ENCODE results near the gene RFFL. TPM values are rescaled to one million over a fixed set of nuclear protein-coding genes. Genes with fewer than 3 reads are reported as not detected.
A peak's percentile ranks its signal among the peaks of the same experiment; 100 is the strongest.

RFFL gene
- total and polyA plus RNA-seq, 2 donors, result 9.7 to 17.9 TPM

DNA sequence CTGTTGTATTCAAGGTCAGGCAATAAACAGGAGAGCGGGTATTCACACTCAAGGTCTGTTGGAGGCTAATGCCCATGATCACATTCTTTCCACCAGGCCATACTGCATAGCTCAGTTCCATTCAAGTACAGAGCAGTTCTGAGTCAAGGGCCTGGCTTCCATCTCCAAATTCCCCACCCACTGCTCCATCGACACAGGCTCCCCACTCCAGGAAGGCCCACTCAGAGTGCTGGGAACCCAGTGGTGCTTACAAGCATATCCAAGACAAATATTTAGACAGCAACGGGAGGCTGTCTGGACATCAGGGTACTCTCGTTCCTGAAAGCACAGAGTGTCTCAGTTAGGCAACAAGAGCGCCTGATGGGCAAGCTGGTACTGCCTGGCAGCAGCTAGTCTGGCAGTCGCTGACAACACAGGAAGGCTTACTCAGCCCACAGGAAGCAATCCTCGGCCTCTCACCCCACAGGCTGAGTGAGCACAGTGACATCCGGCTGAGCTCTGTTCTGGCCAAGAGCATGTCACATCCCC lies 40.9 kb downstream of the RFFL start:
- Histone ChIP-seq H3K27ac (ENCODE audit: low read depth) (no peak overlapping the region), H3K36me3 (ENCODE audit: insufficient read depth) (no peaks in the 10 kb centered on the region)

DNA sequence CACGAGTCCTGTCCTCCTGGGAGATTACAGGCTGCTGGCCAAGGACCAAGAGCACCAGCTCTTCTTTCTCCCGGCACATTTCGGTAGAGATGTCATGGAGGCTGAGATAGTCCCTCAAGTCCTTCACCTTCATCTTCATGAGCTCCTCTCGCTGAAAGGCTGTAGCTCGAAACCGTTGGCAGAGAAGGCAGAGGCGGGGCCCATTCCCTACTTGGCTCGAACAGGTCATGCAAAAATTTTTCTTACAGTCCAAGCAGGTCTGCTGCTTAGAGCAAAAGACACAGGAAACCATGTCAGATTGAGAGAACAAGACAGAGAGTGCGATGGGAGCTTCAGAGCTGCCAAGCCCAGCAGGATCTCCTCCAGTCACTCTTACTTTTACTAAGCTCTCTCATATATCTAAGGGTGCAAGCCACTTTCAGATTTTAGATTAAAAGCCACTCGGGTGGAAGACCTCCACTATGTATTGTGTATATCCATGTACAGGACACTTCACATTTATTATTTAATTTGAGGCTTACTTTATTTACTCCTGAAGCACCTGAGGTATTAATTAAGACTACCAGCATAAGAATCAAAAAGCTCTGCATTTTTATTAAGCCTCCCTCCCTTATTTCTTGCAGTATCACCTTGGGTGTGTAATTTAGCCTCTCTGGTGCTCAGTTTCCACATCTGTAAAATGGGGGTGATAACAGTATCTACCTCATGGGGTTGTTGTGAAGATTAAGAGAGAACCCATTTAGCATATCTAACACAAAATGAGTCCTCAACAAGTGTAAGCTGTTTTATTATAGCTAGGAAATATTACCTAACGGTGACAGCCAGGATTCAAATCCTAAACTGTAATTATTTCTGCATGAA lies 41.8 kb downstream of the RFFL start:
- 88% methylated on average over 11 of the region's 11 CpGs for WGBS
- H3K27ac ChIP-seq (ENCODE audit: low read depth), result no peak overlapping the region
- H3K36me3 ChIP-seq (ENCODE audit: insufficient read depth), result no peaks in the 10 kb centered on the region
- no peak overlapping the region for H3K4me3 ChIP-seq (ENCODE audit: low read depth, low read length)
- H3K4me1 ChIP-seq (ENCODE audit: insufficient read depth), result no peaks in the 10 kb centered on the region
- DNase-seq (ENCODE audit: extremely low spot score), result no peak

More for the DNA sequence above, 40.9 kb downstream of the RFFL start:
- no peak for DNase-seq (ENCODE audit: extremely low spot score)
- 36% methylated on average over 8 of the region's 8 CpGs for WGBS
- no peak overlapping the region for H3K4me3 ChIP-seq (ENCODE audit: low read depth, low read length)
- no peaks in the 10 kb centered on the region for H3K4me1 ChIP-seq (ENCODE audit: insufficient read depth)

DNA sequence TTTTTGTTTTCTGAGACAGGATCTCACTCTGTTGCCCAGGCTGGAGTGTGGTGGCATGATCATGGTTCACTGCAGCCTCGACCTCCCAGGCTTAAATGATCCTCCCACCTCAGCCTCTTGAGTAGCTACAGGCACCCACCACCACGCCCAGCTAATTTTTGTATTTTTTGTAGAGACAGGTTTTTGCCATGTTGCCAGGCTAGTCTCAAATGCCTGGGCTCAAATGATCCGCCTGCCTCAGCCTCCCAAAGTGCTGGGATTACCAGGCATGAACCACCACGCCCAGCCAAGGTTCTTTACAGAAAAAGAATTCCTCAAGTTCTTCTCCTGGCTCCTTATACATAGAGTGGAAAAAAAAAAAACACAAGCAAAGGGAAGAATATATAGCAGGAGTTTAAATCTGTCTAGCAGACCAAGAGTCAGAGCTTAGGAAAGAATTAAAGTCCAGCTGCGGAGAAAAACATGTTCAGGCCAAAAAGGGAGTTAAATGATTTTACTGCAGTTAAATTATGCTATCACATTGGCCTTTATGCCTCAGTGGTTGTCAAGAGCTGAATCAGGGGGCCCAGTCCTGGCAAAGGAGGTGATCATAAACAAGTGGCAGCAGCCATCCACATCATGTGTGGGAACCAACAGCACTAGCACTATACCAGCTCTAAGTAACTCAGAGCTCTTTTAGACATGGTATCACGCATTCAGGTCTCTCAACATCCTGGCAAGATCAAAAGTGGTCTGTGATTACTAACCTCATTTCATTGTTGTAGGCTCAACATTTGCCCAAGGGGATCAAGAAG lies 43.9 kb downstream of the RFFL start:
- no peaks in the 10 kb centered on the region for H3K4me1 ChIP-seq (ENCODE audit: insufficient read depth)
- 91% methylated on average over 6 of the region's 6 CpGs for WGBS
- no peak for DNase-seq (ENCODE audit: extremely low spot score)
- no peak overlapping the region for H3K4me3 ChIP-seq (ENCODE audit: low read depth, low read length)
- H3K27ac ChIP-seq (ENCODE audit: low read depth), result no peak overlapping the region
- H3K36me3 ChIP-seq (ENCODE audit: insufficient read depth), result no peaks in the 10 kb centered on the region

DNA sequence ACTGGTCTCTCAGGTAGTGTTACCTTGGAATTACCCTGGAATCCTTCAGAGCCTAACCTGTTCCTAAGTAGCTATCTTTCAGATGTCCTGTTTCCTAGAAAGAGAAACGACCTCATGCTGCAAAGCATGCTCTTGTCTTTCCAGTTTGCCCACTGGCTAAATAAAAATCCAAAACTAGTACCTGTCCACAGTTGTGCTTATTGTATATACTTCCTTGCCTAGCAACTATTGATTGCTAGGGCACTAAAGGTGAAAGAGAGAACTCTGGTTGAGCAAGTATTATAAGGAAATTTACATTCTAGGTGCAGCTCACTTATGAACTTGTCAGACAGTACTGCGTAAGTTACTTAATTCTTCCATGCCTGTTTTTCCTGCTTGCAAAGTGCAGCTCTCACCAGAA lies 44.7 kb downstream of the RFFL start:
- H3K27ac ChIP-seq (ENCODE audit: low read depth), result no peak overlapping the region
- H3K36me3 ChIP-seq (ENCODE audit: insufficient read depth), result no peaks in the 10 kb centered on the region
- peak; percentile 10 for DNase-seq (ENCODE audit: extremely low spot score)
- WGBS, result 83% methylated on average over 2 of the region's 2 CpGs
- H3K4me1 ChIP-seq (ENCODE audit: insufficient read depth), result no peaks in the 10 kb centered on the region
- H3K4me3 ChIP-seq (ENCODE audit: low read depth, low read length), result no peak overlapping the region

DNA sequence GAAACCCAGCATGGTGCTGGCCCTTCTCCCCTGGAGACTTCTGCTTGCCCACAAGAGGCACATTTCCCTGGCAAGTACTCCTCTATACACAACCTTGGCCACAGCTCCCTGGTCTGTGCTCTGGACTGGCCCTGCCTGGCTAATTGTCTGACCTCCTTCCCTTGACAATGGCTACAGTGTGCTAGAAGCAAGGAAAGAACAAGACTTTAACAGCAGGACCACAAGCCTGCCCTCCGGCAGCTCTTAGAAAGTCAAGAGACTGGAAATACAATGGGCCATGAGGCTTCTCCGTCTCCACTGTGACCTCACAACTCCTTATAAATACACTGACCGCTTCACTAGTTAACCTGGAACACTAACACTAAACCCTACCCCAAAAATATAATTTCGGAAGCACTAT lies 46.5 kb downstream of the RFFL start:
- Histone ChIP-seq H3K4me3 (ENCODE audit: low read depth, low read length) (no peak overlapping the region), H3K4me1 (ENCODE audit: insufficient read depth) (no peaks in the 10 kb centered on the region), H3K27ac (ENCODE audit: low read depth) (no peak overlapping the region), H3K36me3 (ENCODE audit: insufficient read depth) (no peaks in the 10 kb centered on the region)
- no peak for DNase-seq (ENCODE audit: extremely low spot score)
- 96% methylated on average over 4 of the region's 4 CpGs for WGBS

DNA sequence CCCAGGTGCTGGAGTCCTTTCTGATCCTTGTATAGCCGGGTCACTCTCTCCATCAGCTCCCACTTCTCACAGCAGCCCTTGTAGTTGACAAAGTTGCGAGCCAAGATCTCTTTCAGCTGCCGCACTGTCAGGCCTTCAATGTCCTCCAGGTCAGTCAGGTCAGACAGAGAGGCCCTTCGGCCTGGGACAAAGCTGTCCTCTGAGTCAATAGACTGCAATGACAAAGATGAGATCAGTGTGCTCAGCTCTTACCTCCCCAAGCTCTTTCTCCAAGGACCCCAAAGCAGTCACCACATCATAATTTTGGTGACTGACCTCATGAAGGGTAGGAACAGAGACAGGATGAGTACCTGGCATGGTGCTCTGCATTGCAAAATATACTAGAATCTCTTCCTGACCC lies 47.1 kb downstream of the RFFL start:
- Histone ChIP-seq H3K4me3 (ENCODE audit: low read depth, low read length) (no peak overlapping the region), H3K4me1 (ENCODE audit: insufficient read depth) (no peaks in the 10 kb centered on the region), H3K27ac (ENCODE audit: low read depth) (no peak overlapping the region), H3K36me3 (ENCODE audit: insufficient read depth) (no peaks in the 10 kb centered on the region)
- no peak for DNase-seq (ENCODE audit: extremely low spot score)
- WGBS, result 92% methylated on average over 4 of the region's 4 CpGs

DNA sequence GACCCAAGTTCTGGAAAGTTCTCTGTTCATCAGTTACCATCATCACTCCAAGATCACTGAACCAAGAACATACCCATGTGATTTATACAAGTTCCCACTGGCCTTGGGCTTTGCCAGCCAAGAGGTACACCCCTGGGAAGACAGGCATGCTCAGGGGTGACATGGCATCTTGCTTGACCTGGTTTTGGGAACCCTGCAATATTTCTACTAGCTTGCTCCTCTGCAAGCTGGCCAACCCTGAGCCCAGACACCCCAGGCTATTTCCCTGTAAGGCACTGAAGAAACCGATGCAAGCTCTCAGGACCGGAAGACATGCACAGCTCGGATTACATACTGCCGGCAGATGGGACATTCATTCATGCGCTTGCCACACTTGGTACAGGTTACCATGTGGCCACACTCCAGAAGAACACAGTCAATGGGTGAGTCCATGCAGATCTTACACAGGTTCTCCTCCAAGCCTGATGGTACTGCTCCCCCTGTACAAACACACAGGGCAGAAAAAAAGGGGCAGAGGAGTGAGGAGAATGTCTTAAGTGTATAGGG lies 51.8 kb downstream of the RFFL start:
- H3K36me3 ChIP-seq (ENCODE audit: insufficient read depth), result no peaks in the 10 kb centered on the region
- no peak overlapping the region for H3K27ac ChIP-seq (ENCODE audit: low read depth)
- H3K4me3 ChIP-seq (ENCODE audit: low read depth, low read length), result no peak overlapping the region
- no peaks in the 10 kb centered on the region for H3K4me1 ChIP-seq (ENCODE audit: insufficient read depth)
- 62% methylated on average over 5 of the region's 5 CpGs for WGBS
- no peak for DNase-seq (ENCODE audit: extremely low spot score)

DNA sequence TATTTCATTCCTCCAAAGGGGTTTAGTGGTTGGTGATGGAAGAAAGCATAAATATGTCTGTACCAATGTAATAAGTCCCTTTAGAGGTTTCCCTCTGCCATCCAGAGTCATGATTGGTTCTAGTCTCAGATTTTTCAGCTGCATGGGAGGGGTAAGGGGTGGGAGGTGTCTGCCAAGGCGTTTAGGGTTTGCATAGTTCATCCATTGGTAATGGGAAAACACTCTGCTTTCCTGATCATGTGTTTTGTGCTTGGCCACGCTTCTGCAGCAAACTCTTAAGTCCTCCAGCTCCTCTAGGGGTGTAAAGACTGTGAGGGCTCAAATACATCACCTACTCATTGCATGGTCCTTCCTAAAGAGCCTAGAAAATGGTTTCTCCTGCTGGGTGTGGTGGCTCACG lies 53.4 kb downstream of the RFFL start:
- H3K4me1 ChIP-seq (ENCODE audit: insufficient read depth), result no peaks in the 10 kb centered on the region
- H3K27ac ChIP-seq (ENCODE audit: low read depth), result no peak overlapping the region
- no peaks in the 10 kb centered on the region for H3K36me3 ChIP-seq (ENCODE audit: insufficient read depth)
- H3K4me3 ChIP-seq (ENCODE audit: low read depth, low read length), result no peak overlapping the region
- no peak for DNase-seq (ENCODE audit: extremely low spot score)
- WGBS, result 80% methylated on average over 3 of the region's 3 CpGs

DNA sequence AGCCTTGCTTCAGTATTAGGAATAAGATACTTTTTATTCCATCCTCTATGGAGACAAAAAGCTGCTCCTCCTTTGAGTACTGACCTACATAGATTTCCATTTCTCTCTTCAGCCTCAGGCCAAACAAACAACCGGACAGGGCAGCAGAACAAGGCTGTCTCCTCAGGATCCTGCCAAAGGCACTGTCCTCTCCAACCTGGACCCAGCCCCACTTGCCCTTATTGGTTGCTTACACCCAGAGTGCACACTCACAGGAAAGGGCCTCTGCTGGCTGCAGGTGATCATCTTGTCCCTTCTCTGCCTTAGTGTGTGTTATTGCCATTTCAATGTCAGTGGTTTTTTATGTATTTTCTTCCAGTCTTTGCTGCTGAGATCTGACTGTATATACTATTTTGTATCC lies 56.5 kb downstream of the RFFL start:
- H3K36me3 ChIP-seq (ENCODE audit: insufficient read depth), result no peaks in the 10 kb centered on the region
- H3K4me1 ChIP-seq (ENCODE audit: insufficient read depth), result no peaks in the 10 kb centered on the region
- no peak for DNase-seq (ENCODE audit: extremely low spot score)
- H3K27ac ChIP-seq (ENCODE audit: low read depth), result no peak overlapping the region
- no peak overlapping the region for H3K4me3 ChIP-seq (ENCODE audit: low read depth, low read length)
- 88% methylated on average over 1 of the region's 1 CpG for WGBS

DNA sequence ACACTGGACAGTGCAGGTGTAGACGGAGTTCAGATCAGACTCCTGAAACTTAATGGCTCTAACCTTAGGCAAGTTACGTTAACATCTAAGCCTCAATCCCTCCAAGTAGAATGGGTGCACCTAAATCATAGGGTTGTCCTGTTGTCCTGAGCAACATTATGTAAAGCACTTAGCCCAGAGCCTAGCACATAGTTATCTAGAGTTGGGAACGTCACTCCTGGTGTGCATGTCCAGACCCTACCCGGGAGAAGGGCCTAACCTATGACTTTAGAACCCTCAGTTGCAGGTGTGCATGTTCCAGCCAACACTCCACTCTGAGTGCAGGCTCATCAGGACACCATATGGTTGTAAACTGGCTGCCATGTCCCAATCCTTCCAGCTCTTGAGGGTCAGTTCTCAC lies 57.2 kb downstream of the RFFL start:
- no peaks in the 10 kb centered on the region for H3K4me1 ChIP-seq (ENCODE audit: insufficient read depth)
- 91% methylated on average over 4 of the region's 4 CpGs for WGBS
- no peak overlapping the region for H3K4me3 ChIP-seq (ENCODE audit: low read depth, low read length)
- H3K27ac ChIP-seq (ENCODE audit: low read depth), result no peak overlapping the region
- H3K36me3 ChIP-seq (ENCODE audit: insufficient read depth), result no peaks in the 10 kb centered on the region
- no peak for DNase-seq (ENCODE audit: extremely low spot score)

DNA sequence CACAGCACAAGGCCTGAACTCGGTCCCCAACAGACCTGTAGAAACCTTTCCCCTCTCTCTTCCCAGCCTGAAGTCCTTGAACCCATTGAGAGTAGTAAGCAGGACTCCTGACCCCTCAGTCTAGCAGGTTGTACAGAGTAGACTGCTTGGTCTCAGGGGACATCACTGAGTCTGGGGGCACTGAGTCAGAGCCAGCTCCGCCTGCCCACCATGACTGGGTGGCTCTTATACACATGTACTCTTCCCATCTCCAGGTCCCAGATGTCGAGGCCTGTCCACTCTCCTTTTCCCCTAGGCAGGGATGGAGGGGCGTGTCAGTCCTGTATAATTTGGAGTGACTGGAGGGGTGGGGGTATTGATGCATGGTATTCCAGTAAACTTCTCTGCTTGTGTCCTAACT lies 59.7 kb downstream of the RFFL start:
- no peaks in the 10 kb centered on the region for H3K36me3 ChIP-seq (ENCODE audit: insufficient read depth)
- no peak overlapping the region for H3K4me3 ChIP-seq (ENCODE audit: low read depth, low read length)
- DNase-seq (ENCODE audit: extremely low spot score), result no peak
- H3K4me1 ChIP-seq (ENCODE audit: insufficient read depth), result no peaks in the 10 kb centered on the region
- no peak overlapping the region for H3K27ac ChIP-seq (ENCODE audit: low read depth)
- 92% methylated on average over 4 of the region's 4 CpGs for WGBS

DNA sequence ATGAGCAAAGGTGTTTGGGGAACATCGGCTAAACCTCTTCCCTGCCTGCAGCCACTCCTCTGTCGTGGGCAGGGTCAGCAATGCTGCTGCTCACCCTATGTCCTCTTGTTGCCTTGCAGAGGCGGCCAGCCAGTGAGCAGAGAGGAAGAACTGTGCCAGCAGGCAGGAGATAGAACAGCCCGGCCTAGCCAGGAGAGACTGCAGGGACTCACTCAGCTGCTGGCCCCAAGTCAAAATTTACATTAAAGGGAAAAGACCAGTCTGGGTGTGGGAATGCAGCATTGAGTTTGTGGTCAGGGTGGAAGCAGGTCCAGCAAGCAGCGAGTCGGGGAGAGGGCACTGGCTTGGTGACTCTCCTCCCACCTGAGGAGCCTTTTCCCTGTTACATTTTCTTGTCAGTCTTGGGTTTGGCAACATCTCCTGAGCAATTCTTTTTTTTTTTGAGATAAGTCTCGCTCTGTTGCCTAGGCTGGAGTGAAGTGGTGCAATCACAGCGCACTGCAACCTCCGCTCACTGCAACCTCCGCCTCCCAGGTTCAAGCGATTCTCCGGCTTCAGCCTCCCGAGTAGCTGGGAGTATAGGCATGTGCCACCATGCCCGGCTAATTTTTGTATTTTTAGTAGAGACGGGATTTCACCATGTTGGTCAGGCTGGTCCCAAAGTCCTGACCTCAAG lies 60.5 kb downstream of the RFFL start:
- WGBS, result 63% methylated on average over 15 of the region's 15 CpGs
- Histone ChIP-seq H3K4me3 (ENCODE audit: low read depth, low read length) (no peak overlapping the region), H3K36me3 (ENCODE audit: insufficient read depth) (no peaks in the 10 kb centered on the region), H3K4me1 (ENCODE audit: insufficient read depth) (no peaks in the 10 kb centered on the region), H3K27ac (ENCODE audit: low read depth) (no peak overlapping the region)
- DNase-seq (ENCODE audit: extremely low spot score), result no peak

DNA sequence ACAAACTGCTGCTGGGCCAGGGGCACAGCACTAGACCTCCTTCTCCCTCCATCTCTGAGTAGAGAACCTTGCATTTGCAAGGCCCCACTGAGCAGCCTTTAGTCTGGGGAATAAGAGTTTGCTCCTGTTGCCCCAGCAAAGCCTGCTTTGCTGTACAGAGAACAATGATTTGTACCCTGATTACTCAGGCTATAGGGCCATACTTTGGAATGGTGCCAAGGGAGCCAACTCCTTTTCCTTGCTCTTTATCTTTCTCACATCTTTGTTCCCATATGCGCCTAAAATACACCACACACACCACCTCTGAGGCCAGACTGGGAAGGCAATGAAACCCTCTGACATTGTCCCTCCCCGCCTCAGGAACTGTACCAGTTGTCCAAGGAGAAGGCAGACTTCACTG lies 62.0 kb downstream of the RFFL start:
- WGBS, result 68% methylated on average over 2 of the region's 2 CpGs
- Histone ChIP-seq H3K27ac (ENCODE audit: low read depth) (no peak overlapping the region), H3K4me3 (ENCODE audit: low read depth, low read length) (no peak overlapping the region), H3K4me1 (ENCODE audit: insufficient read depth) (no peaks in the 10 kb centered on the region), H3K36me3 (ENCODE audit: insufficient read depth) (no peaks in the 10 kb centered on the region)
- no peak for DNase-seq (ENCODE audit: extremely low spot score)
